Suprapubic skin (tissue), 4 donors: ENCODE data around the gene MYH10. TPM values are rescaled to one million over a fixed set of nuclear protein-coding genes. Genes with fewer than 3 reads are reported as not detected.

Source experiments
- DNase-seq, 2 donors: peaks; one replicate each; pipeline ENCODE4 v3.0.0-alpha.2; 2019; ENCODE audit warnings: low spot score in 2 of 2
- H3K27ac ChIP-seq: fragments of 200-600 bp; sonication (generic); one replicate; pipeline ENCODE4 v1.5.1; 2019
- H3K27me3 ChIP-seq: fragments of 200-600 bp; sonication (generic); one replicate; pipeline ENCODE4 v1.5.1; 2019
- H3K36me3 ChIP-seq: fragments of 200-600 bp; sonication (generic); one replicate; pipeline ENCODE4 v1.5.1; 2019
- H3K4me1 ChIP-seq: fragments of 200-600 bp; sonication (generic); one replicate; pipeline ENCODE4 v1.5.1; 2019
- H3K4me3 ChIP-seq: fragments of 200-600 bp; sonication (generic); one replicate; pipeline ENCODE4 v1.5.1; 2019; ENCODE audit warnings: mild to moderate bottlenecking
- H3K9me3 ChIP-seq: fragments of 200-600 bp; sonication (generic); one replicate; pipeline ENCODE4 v1.5.1; 2019
- EP300 ChIP-seq: sonication (generic); formaldehyde crosslinking; IDR thresholded peaks from one replicate; pipeline ENCODE4 v1.6.1; 2017; ENCODE audit warnings: antibody characterized with exemption
- POLR2A ChIP-seq, 2 donors: fragments of 450-650 bp; IDR thresholded peaks; one replicate each; pipeline ENCODE4 v1.6.1; 2017; ENCODE audit warnings: antibody characterized with exemption in 2 of 2, mild to moderate bottlenecking in 2 of 2, moderate library complexity in 2 of 2
- POLR2AphosphoS5 ChIP-seq, 3 donors: sonication (generic); formaldehyde crosslinking; IDR thresholded peaks; one replicate each; pipeline ENCODE4 v1.6.1; 2017; ENCODE audit warnings: antibody characterized with exemption in 3 of 3
- WGBS: methylation state at CpG from one replicate; pipeline ENCODE4 v1.1.5; 2018; 5-methylcytosine and 5-hydroxymethylcytosine counted together
- total RNA-seq, 4 donors: library from RNA; depleted of rRNA; stranded (reverse); fragments of >200 nt; gene quantifications; one replicate each; pipeline ENCODE4 v1.1.0, GENCODE V29; 2016
- TF ChIP-seq, protein P1 (sequence below), 2 donors: fragments of 200-600 bp in 1 of 2; fragments of 450-650 bp in 1 of 2; sonication (generic) in 1 of 2; IDR thresholded peaks; one replicate each; pipeline ENCODE4 v1.5.1; 2016 to 2019; ENCODE audit warnings: antibody characterized with exemption in 2 of 2, mild to moderate bottlenecking in 1 of 2, moderate library complexity in 1 of 2

MYH10 gene
- total RNA-seq, 4 donors from 2014 or later, result 9.5 to 18.3 (median 13.2) TPM

DNA sequence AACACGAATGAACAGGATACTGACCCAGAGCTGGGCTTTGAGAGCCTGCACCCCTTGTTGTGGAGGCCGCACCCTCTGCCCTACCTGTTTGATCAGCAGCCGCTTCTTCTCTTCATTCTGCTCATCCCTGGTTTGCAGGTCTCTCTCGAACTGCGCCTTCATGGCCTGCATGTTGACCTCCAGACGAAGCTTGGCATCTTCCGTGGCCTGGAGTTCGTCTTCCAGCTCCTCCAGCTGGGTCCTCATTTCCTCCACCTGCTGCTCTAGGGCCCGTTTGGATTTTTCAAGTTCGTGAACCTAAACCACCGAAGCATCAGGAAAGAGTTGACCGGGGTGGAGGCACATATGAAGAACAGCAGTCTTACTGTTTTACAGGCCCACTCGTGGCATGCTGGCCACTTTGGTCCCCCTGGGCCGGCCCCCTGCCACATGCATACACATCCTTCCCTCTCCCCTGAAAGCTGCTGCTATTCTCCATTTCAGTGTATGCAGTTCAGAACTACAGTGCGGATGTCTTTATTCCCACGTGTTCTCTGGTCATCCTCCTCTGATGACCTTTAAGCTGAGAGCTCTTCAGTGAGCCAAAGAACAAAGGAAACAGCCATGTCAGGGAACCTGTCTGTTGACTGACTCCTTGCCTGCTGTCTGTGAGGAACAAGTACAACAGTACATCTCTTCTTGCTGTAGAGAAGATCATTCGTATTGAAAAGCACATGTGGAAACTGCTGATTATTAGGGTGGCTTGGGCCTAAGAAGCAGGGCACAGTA lies 140.1 kb downstream of the MYH10 start:
- H3K27ac ChIP-seq, result no peak overlapping the region
- H3K27me3 ChIP-seq, result no peaks in the 10 kb centered on the region
- WGBS, result 91% methylated on average over 17 of the region's 17 CpGs
- no peaks in the 10 kb centered on the region for H3K4me1 ChIP-seq
- TF ChIP-seq POLR2AphosphoS5 (IDR thresholded peaks at IDR 0.05) (no peak), EP300 (no peak), POLR2A (IDR thresholded peaks at IDR 0.05) (no peak)
- TF ChIP-seq, protein P1, sequence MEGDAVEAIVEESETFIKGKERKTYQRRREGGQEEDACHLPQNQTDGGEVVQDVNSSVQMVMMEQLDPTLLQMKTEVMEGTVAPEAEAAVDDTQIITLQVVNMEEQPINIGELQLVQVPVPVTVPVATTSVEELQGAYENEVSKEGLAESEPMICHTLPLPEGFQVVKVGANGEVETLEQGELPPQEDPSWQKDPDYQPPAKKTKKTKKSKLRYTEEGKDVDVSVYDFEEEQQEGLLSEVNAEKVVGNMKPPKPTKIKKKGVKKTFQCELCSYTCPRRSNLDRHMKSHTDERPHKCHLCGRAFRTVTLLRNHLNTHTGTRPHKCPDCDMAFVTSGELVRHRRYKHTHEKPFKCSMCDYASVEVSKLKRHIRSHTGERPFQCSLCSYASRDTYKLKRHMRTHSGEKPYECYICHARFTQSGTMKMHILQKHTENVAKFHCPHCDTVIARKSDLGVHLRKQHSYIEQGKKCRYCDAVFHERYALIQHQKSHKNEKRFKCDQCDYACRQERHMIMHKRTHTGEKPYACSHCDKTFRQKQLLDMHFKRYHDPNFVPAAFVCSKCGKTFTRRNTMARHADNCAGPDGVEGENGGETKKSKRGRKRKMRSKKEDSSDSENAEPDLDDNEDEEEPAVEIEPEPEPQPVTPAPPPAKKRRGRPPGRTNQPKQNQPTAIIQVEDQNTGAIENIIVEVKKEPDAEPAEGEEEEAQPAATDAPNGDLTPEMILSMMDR (IDR thresholded peaks at IDR 0.05), result no peak
- peaks cover 74% of the 10 kb centered on the region for H3K36me3 ChIP-seq
- no peak for DNase-seq
- no peak overlapping the region for H3K4me3 ChIP-seq
- no peaks in the 10 kb centered on the region for H3K9me3 ChIP-seq

DNA sequence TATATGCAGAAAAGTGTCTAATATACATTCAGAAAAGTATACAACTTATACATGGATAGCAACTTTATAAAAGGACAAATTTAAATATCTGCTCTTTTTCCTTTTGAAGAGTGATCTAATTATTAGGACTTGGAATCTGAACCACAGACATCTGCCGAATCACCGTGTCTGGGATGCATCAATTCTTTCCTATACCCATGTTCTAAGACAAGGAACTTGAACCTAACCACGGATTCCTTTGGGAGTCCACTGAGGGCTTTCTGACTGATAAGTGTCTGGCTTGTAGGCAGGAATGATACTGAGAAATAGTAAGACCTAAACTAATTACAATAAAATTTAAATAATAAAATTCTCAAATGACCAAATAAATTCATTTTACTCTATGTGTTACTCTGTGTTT lies 140.7 kb downstream of the MYH10 start:
- Histone ChIP-seq H3K36me3 (peaks cover 74% of the 10 kb centered on the region), H3K9me3 (no peaks in the 10 kb centered on the region), H3K27ac (no peak overlapping the region), H3K4me3 (no peak overlapping the region), H3K27me3 (no peaks in the 10 kb centered on the region), H3K4me1 (no peaks in the 10 kb centered on the region)
- WGBS, result 76% methylated on average over 3 of the region's 3 CpGs
- no peak for DNase-seq
- TF ChIP-seq, protein P1 (IDR thresholded peaks at IDR 0.05), result no peak
- no peak for TF ChIP-seq POLR2AphosphoS5 (IDR thresholded peaks at IDR 0.05)
- no peak for TF ChIP-seq EP300
- no peak for TF ChIP-seq POLR2A (IDR thresholded peaks at IDR 0.05)

DNA sequence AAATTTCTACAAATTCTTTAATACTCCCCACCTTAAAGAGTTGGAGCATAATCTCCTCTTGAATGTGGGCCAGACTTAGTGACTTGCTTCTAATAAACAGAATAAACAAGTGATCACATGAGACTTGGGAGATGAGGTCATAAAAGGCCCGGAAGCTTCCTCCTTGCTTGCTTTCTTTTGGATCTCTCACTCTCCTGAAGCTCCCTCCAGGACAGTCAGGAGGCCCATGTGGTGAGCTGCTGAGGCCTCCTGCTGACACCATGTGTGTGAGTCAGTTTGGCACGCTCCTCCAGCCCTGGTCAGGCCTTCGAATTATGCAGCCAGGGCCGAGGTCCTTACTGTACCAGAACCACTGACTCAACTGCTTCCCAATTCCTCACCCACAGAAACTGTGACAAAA lies 141.6 kb downstream of the MYH10 start:
- Histone ChIP-seq H3K36me3 (peaks cover 74% of the 10 kb centered on the region), H3K9me3 (no peaks in the 10 kb centered on the region), H3K4me3 (no peak overlapping the region), H3K27ac (peak overlapping the region; percentile 55), H3K4me1 (no peaks in the 10 kb centered on the region), H3K27me3 (no peaks in the 10 kb centered on the region)
- WGBS, result 80% methylated on average over 4 of the region's 4 CpGs
- TF ChIP-seq, protein P1 (IDR thresholded peaks at IDR 0.05), result no peak
- no peak for TF ChIP-seq EP300
- TF ChIP-seq POLR2AphosphoS5 (IDR thresholded peaks at IDR 0.05), result no peak
- TF ChIP-seq POLR2A (IDR thresholded peaks at IDR 0.05), result no peak
- DNase-seq, result peak in 1 of 2 donors; percentile 85

DNA sequence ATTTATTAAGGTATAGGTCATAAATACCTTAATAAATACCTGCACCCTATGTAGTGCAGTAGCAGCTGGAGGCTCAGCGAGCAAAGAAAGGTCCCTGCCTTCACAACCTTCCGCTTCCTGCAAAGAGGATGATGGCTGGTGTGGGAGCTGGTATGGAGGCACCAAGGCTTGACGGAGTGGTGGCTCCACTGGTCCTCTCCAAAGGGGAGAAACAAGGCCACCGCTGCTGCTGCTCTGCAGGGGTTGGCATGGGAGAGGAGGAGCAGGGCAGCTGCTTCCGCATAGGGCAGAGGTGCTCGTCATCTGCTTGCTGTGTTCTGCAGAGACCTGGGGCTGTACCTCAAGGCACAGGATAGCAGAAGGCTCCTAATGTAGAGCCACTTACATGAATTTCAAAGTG lies 142.0 kb downstream of the MYH10 start:
- H3K27me3 ChIP-seq, result no peaks in the 10 kb centered on the region
- peak overlapping the region; percentile 55 for H3K27ac ChIP-seq
- no peaks in the 10 kb centered on the region for H3K4me1 ChIP-seq
- 98% methylated on average over 6 of the region's 6 CpGs for WGBS
- no peak for DNase-seq
- H3K36me3 ChIP-seq, result peaks cover 72% of the 10 kb centered on the region
- no peaks in the 10 kb centered on the region for H3K9me3 ChIP-seq
- no peak overlapping the region for H3K4me3 ChIP-seq
- TF ChIP-seq EP300 (no peak), POLR2A (IDR thresholded peaks at IDR 0.05) (no peak), POLR2AphosphoS5 (IDR thresholded peaks at IDR 0.05) (no peak)
- TF ChIP-seq, protein P1 (IDR thresholded peaks at IDR 0.05), result no peak

DNA sequence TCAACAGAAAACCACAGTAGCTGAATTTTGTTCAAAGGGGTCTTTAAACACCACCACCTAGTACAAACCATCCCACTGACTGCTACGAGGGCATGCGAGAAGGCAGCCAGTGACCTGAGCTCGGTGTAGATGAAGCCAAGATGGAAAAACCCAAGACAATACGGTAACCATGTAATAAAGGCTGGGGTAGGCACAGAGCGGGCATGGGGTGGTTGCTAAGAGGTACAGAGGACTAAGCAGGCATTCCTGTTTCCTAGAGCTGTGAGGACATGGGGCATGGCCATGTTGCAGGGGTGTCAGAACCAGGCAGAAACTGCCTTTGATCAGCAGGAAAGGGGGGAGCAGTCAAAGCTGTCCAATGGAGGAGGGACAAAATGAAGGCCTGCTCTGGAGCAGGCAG lies 142.8 kb downstream of the MYH10 start:
- TF ChIP-seq POLR2A (IDR thresholded peaks at IDR 0.05), result no peak
- no peak for TF ChIP-seq EP300
- TF ChIP-seq, protein P1 (IDR thresholded peaks at IDR 0.05), result no peak
- no peak for TF ChIP-seq POLR2AphosphoS5 (IDR thresholded peaks at IDR 0.05)
- Histone ChIP-seq H3K36me3 (peaks cover 68% of the 10 kb centered on the region), H3K9me3 (no peaks in the 10 kb centered on the region), H3K4me3 (no peak overlapping the region), H3K27me3 (no peaks in the 10 kb centered on the region), H3K27ac (no peak overlapping the region), H3K4me1 (no peaks in the 10 kb centered on the region)
- WGBS, result 98% methylated on average over 5 of the region's 5 CpGs
- DNase-seq, result peak in 1 of 2 donors; percentile 44
